ENCODE data around the gene SASH1.

DNA sequence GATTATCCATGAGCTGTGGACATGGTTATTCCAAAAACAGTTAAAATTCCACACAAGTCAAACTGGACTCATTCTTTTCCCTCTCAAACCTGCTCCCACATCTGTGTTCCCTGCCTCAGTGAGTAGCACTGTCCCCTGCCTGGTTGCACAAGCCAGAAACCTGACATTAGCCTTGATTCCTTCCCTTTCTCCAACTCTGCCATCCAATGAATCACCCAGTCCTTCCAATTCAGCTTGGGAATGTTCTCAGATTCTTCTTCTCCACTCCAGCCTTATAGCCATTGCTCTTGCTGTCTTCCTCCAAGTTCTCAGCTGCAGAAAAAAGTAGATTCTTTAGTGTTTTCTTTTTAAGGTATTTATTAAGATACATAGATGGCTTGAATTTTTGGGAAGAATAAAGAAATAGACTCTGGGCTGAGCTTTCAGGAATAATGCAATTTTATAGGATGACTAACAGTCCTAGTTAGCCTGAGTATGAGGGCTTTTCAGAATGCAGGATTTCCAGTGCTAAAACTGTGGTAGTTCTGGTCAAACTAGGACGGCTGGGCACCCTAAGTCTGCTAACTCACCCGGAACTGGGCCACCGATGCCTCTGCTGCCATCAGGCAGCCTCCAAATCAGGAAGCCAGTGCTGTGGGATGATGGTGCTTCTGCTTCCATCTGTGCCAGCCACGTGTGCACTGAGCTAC, 18.2 kb upstream of the SASH1 start:
- TF ChIP-seq MCM7 (IDR thresholded peaks at IDR 0.05) (no peak), CREB1 (IDR thresholded peaks at IDR 0.05) (no peak), CREB1 (CRISPR knock-in tag; IDR thresholded peaks at IDR 0.05) (no peak), ZBTB5 (IDR thresholded peaks at IDR 0.05) (no peak), ZNF3 (CRISPR knock-in tag; IDR thresholded peaks at IDR 0.05) (no peak), KAT7 (CRISPR knock-in tag; IDR thresholded peaks at IDR 0.05; ENCODE audit: borderline replicate concordance) (no peak), ZNF274 (IDR thresholded peaks at IDR 0.05; ENCODE audit: borderline replicate concordance, low read depth, low read length) (no peak)
- TF ChIP-seq, protein P1, sequence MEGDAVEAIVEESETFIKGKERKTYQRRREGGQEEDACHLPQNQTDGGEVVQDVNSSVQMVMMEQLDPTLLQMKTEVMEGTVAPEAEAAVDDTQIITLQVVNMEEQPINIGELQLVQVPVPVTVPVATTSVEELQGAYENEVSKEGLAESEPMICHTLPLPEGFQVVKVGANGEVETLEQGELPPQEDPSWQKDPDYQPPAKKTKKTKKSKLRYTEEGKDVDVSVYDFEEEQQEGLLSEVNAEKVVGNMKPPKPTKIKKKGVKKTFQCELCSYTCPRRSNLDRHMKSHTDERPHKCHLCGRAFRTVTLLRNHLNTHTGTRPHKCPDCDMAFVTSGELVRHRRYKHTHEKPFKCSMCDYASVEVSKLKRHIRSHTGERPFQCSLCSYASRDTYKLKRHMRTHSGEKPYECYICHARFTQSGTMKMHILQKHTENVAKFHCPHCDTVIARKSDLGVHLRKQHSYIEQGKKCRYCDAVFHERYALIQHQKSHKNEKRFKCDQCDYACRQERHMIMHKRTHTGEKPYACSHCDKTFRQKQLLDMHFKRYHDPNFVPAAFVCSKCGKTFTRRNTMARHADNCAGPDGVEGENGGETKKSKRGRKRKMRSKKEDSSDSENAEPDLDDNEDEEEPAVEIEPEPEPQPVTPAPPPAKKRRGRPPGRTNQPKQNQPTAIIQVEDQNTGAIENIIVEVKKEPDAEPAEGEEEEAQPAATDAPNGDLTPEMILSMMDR (IDR thresholded peaks at IDR 0.05 in 2 of 3, conservative IDR thresholded peaks at IDR 0.05 in 1 of 3; ENCODE audit: insufficient read depth in 2 of 3, low read depth in 1 of 3, low read length in 3 of 3), result no peak
